B cell (primary cell): Measurements from ENCODE around the gene NDUFAF2. TPM values are rescaled to one million over a fixed set of nuclear protein-coding genes. Genes with fewer than 3 reads are reported as not detected.

ENCODE experiments used
- ATAC-seq: fragments of 200-7000 bp; cut with Tn5 transposase; one replicate; pipeline ENCODE4 v1.10.0; 2021; ENCODE audit warnings: low read depth, mild to moderate bottlenecking, moderate number of reproducible peaks, moderate library complexity
- CTCF ChIA-PET: fragments of 350-600 bp; sonication (Branson Sonifier 250); formaldehyde crosslinking; loops from one replicate; lab custom pipeline; 2021; ENCODE audit warnings: antibody characterized with exemption, inconsistent platforms; lab: Charles Lee
- POLR2A ChIA-PET: fragments of 350-600 bp; sonication (Branson Sonifier 250); formaldehyde crosslinking; loops from one replicate; lab custom pipeline; 2021; ENCODE audit warnings: antibody characterized with exemption; lab: Charles Lee
- DNase-seq: peaks from one replicate; pipeline ENCODE4 v3.0.0; 2013
- H2AFZ ChIP-seq: 2 replicates; pipeline ENCODE4 v1.6.1; 2012; ENCODE audit warnings: mild to moderate bottlenecking, low read depth, low read length; ENCODE audit not compliant: insufficient read depth, poor library complexity, severe bottlenecking
- H3K27ac ChIP-seq, 2 donors: 1 replicate in 1 of 2; 2 replicates in 1 of 2; pipeline ENCODE4 v1.5.1; 2012 to 2013; ENCODE audit warnings: low read length in 2 of 2, mild to moderate bottlenecking in 2 of 2, moderate library complexity in 1 of 2
- H3K27me3 ChIP-seq, 4 experiments: fragments of 200-600 bp in 1 of 4; sonication (generic) in 1 of 4; replicated peaks in 1 of 4; 1 replicate in 2 of 4; 2 replicates in 2 of 4; pipeline versions ENCODE4 v1.6.1 to v1.7.0; 2013 to 2016; ENCODE audit warnings: low read length in 3 of 4, mild to moderate bottlenecking in 2 of 4, mixed read lengths in 1 of 4, moderate library complexity in 1 of 4; ENCODE audit not compliant: insufficient read depth in 4 of 4, control insufficient read depth in 3 of 4; ENCODE audit errors: control extremely low read depth in 1 of 4
- H3K36me3 ChIP-seq, 2 experiments: replicated peaks in 1 of 2; 1 replicate in 1 of 2; 2 replicates in 1 of 2; pipeline versions ENCODE4 v1.6.1 to v1.7.1; 2013; ENCODE audit warnings: low read length in 1 of 2; ENCODE audit not compliant: insufficient read depth in 2 of 2, control insufficient read depth in 1 of 2; ENCODE audit errors: control extremely low read depth in 1 of 2, extremely low read depth in 1 of 2
- H3K4me1 ChIP-seq, 2 donors: fragments of 200-600 bp in 1 of 2; sonication (generic) in 1 of 2; 1 replicate in 1 of 2; 2 replicates in 1 of 2; pipeline versions ENCODE4 v1.5.1 to v1.6.1; 2013 to 2017; ENCODE audit warnings: low read length in 2 of 2; ENCODE audit not compliant: control insufficient read depth in 2 of 2, insufficient read depth in 2 of 2
- H3K4me2 ChIP-seq: replicated peaks from 2 replicates; pipeline ENCODE3; 2012; ENCODE audit warnings: mild to moderate bottlenecking, low read depth, low read length; ENCODE audit not compliant: poor library complexity, severe bottlenecking
- H3K4me3 ChIP-seq, 5 experiments: fragments of 200-600 bp in 1 of 5; sonication (generic) in 1 of 5; 1 replicate in 3 of 5; 2 replicates in 2 of 5; pipeline versions ENCODE4 v1.5.1 to v1.7.0; 2011 to 2016; ENCODE audit warnings: low read length in 4 of 5, mild to moderate bottlenecking in 4 of 5, low read depth in 2 of 5, control low read depth in 1 of 5, moderate library complexity in 1 of 5; ENCODE audit not compliant: insufficient read depth in 1 of 5; ENCODE audit errors: control extremely low read depth in 1 of 5, extremely low read depth in 1 of 5
- H3K79me2 ChIP-seq: fragments of 200-600 bp; sonication (generic); one replicate; pipeline ENCODE4 v1.6.0; 2016; ENCODE audit warnings: low read length; ENCODE audit not compliant: control insufficient read depth, insufficient read depth
- H3K9ac ChIP-seq: fragments of 200-600 bp; sonication (generic); 2 replicates; pipeline ENCODE4 v1.6.1; 2017; ENCODE audit warnings: mild to moderate bottlenecking, low read length, moderate library complexity
- H3K9me3 ChIP-seq, 3 donors: one replicate each; pipeline versions ENCODE4 v1.6.1 to v1.7.1; 2013; ENCODE audit warnings: low read length in 2 of 3; ENCODE audit not compliant: control insufficient read depth in 2 of 3, insufficient read depth in 1 of 3; ENCODE audit errors: control extremely low read depth in 1 of 3
- H4K20me1 ChIP-seq: 2 replicates; pipeline ENCODE4 v1.6.0; 2012; ENCODE audit warnings: mild to moderate bottlenecking, low read length; ENCODE audit not compliant: insufficient read depth, control insufficient read depth, poor library complexity, severe bottlenecking
- H3K27ac Mint-ChIP-seq: one replicate; pipeline ENCODE4 v1.8.0; 2021; ENCODE audit warnings: mixed read lengths
- H3K27me3 Mint-ChIP-seq: one replicate; pipeline ENCODE4 v1.8.0; 2021; ENCODE audit warnings: mixed read lengths
- H3K4me1 Mint-ChIP-seq: one replicate; pipeline ENCODE4 v1.8.0; 2021; ENCODE audit warnings: mixed read lengths
- H3K4me3 Mint-ChIP-seq: one replicate; pipeline ENCODE4 v1.8.0; 2021; ENCODE audit warnings: mixed read lengths
- H3K9me3 Mint-ChIP-seq: one replicate; pipeline ENCODE4 v1.8.0; 2022; ENCODE audit warnings: mixed read lengths; ENCODE audit not compliant: insufficient read depth
- CTCF ChIP-seq: fragments of 200-600 bp; IDR thresholded peaks from one replicate; pipeline ENCODE4 v1.8.0; 2022; ENCODE audit warnings: antibody characterized with exemption, mild to moderate bottlenecking
- EZH2 ChIP-seq: IDR thresholded peaks from 2 replicates; pipeline ENCODE4 v1.6.1; 2012; ENCODE audit warnings: borderline replicate concordance, low read depth, mild to moderate bottlenecking, moderate library complexity, low read length; ENCODE audit not compliant: insufficient read depth, poor library complexity, severe bottlenecking
- WGBS: methylation state at CpG from one replicate; pipeline ENCODE4 v1.1.5; 2013; ENCODE audit warnings: missing lambda C conversion rate; ENCODE audit not compliant: insufficient coverage; 5-methylcytosine and 5-hydroxymethylcytosine counted together
- intact Hi-C: fragments of 100-400 bp; cut with micrococcal nuclease; formaldehyde crosslinking; loops from one replicate; pipeline ENCODE4 v1.10.0; 2022
- polyA plus RNA-seq: library from polyadenylated mRNA; depleted of rRNA; stranded (reverse); fragments of >200 nt; gene quantifications from 2 replicates; pipeline ENCODE4 v1.2.3, GENCODE V29; 2012
- total RNA-seq, 2 donors: library from RNA; stranded (reverse); fragments of 120-200 nt in 1 of 2; gene quantifications; 1 replicate in 1 of 2; 2 replicates in 1 of 2; pipeline versions ENCODE4 v1.2.3 to v1.2.4, GENCODE V29; 2013 to 2022

NDUFAF2 gene
- total and polyA plus RNA-seq, 2 donors (not counting 1 experiment from before 2014, with no cell fraction given): 6.3 to 9.7 TPM

GRCh38 chr5:61182449-61182848 lies 237.4 kb downstream of the NDUFAF2 start:
- H3K27me3 Mint-ChIP-seq: no peaks in the 10 kb centered on the region
- no CpG with 5 or more reads among the region's 2 CpGs for WGBS
- H3K27me3 ChIP-seq: no peaks in the 10 kb centered on the region
- no peaks in the 10 kb centered on the region for H3K79me2 ChIP-seq
- H3K4me1 ChIP-seq: peaks cover 8 to 14% of the 10 kb centered on the region in 2 donors
- no peak overlapping the region for H3K27ac ChIP-seq
- H3K4me3 Mint-ChIP-seq: no peak overlapping the region
- no peak for ATAC-seq
- no peaks in the 10 kb centered on the region for H3K9me3 ChIP-seq
- H3K36me3 ChIP-seq: no peaks in the 10 kb centered on the region
- intact Hi-C loops: no loop called here
- peaks cover 24% of the 10 kb centered on the region for H3K4me1 Mint-ChIP-seq
- TF ChIP-seq CTCF (no peak), EZH2 (no peak)
- H3K4me2 ChIP-seq: no peak overlapping the region
- ChIA-PET POLR2A (no interaction called here), CTCF (no interaction called here)
- no peaks in the 10 kb centered on the region for H4K20me1 ChIP-seq
- no peak overlapping the region for H3K4me3 ChIP-seq
- H3K27ac Mint-ChIP-seq: no peak overlapping the region
- H3K9me3 Mint-ChIP-seq: peaks cover 2% of the 10 kb centered on the region
- no peak overlapping the region for H3K9ac ChIP-seq
- no peak for DNase-seq
- H2AFZ ChIP-seq: no peak overlapping the region

- WGBS: no CpG with 5 or more reads among the region's 1 CpG
Measured at GRCh38 chr5:61183538-61183937, 238.5 kb downstream of the NDUFAF2 start.

More at GRCh38 chr5:61183538-61183937, 238.5 kb downstream of the NDUFAF2 start:
- Mint-ChIP-seq H3K4me1 (peaks cover 16% of the 10 kb centered on the region), H3K4me3 (no peak overlapping the region), H3K9me3 (peaks cover 2% of the 10 kb centered on the region), H3K27ac (no peak overlapping the region), H3K27me3 (no peaks in the 10 kb centered on the region)
- no peaks in the 10 kb centered on the region for H3K27me3 ChIP-seq
- ChIA-PET CTCF (no interaction called here), POLR2A (no interaction called here)
- DNase-seq: no peak
- intact Hi-C loops: no loop called here
- TF ChIP-seq EZH2 (no peak), CTCF (no peak)
- no peak overlapping the region for H2AFZ ChIP-seq
- H3K4me1 ChIP-seq: peaks cover 0 to 6% of the 10 kb centered on the region in 2 donors
- no peak overlapping the region for H3K27ac ChIP-seq
- no peaks in the 10 kb centered on the region for H3K79me2 ChIP-seq
- H3K36me3 ChIP-seq: no peaks in the 10 kb centered on the region
- no peak overlapping the region for H3K4me2 ChIP-seq
- H4K20me1 ChIP-seq: no peaks in the 10 kb centered on the region
- no peaks in the 10 kb centered on the region for H3K9me3 ChIP-seq
- no peak for ATAC-seq
- H3K4me3 ChIP-seq: no peak overlapping the region
- H3K9ac ChIP-seq: no peak overlapping the region
